K562 (cell line): ENCODE data around the gene IL12RB2.

ENCODE experiments used
- CEBPG ChIP-seq, 3 experiments: fragments of 200-800 bp in 1 of 3; sonication (Bioruptor generic) in 1 of 3; sonication (generic) in 1 of 3; formaldehyde crosslinking in 1 of 3; IDR thresholded peaks in 2 of 3; conservative IDR thresholded peaks in 1 of 3; 2 replicates each; pipeline versions ENCODE4 v1.6.1 to v1.8.0; 2016 to 2022; ENCODE audit warnings: missing compliant biosample characterization in 2 of 3, missing genetic modification characterization in 2 of 3, mild to moderate bottlenecking in 1 of 3, missing genetic modification reagents in 1 of 3
- CHCHD3 ChIP-seq: fragments of 250-450 bp; sonication (Bioruptor Pico); IDR thresholded peaks from 2 replicates; pipeline ENCODE4 v2.1.2; 2022; ENCODE audit warnings: mild to moderate bottlenecking
- CHD4 ChIP-seq: fragments of 200-600 bp; sonication (generic); IDR thresholded peaks from 3 replicates; pipeline ENCODE4 v1.6.1; 2012; ENCODE audit warnings: low read depth, mild to moderate bottlenecking, mixed read lengths, low read length, inconsistent platforms; ENCODE audit not compliant: insufficient read depth, insufficient replicate concordance, poor library complexity, severe bottlenecking
- NFYB ChIP-seq: IDR thresholded peaks from 2 replicates; pipeline ENCODE4 v1.6.1; 2011; ENCODE audit warnings: mild to moderate bottlenecking, moderate library complexity; ENCODE audit not compliant: insufficient read length; ENCODE audit errors: extremely low read depth
- PBX2 ChIP-seq, 2 experiments: IDR thresholded peaks in 1 of 2; conservative IDR thresholded peaks in 1 of 2; 2 replicates each; pipeline ENCODE4 v1.6.1; 2016; ENCODE audit warnings: low read depth in 2 of 2, mild to moderate bottlenecking in 1 of 2, missing compliant biosample characterization in 1 of 2, missing genetic modification characterization in 1 of 2, moderate library complexity in 1 of 2
- PKNOX1 ChIP-seq: fragments of 450-650 bp; IDR thresholded peaks from 2 replicates; pipeline ENCODE4 v1.6.1; 2016
- POLR2A ChIP-seq: fragments of 450-650 bp; conservative IDR thresholded peaks from 2 replicates; pipeline ENCODE4 v1.6.1; 2016
- SRSF3 ChIP-seq: fragments of 200-400 bp; formaldehyde crosslinking; IDR thresholded peaks from 2 replicates; pipeline ENCODE4 v1.6.1; 2016; ENCODE audit warnings: mild to moderate bottlenecking, low read length, moderate library complexity; ENCODE audit not compliant: insufficient read depth
- USF2 ChIP-seq: sonication (generic); formaldehyde crosslinking; IDR thresholded peaks from 2 replicates; pipeline ENCODE4 v1.5.0; 2020; ENCODE audit warnings: missing genetic modification reagents
- YY1 ChIP-seq, 3 experiments: IDR thresholded peaks; 2 replicates each; pipeline ENCODE4 v1.6.1; 2011; ENCODE audit warnings: low read length in 2 of 3, mild to moderate bottlenecking in 2 of 3, moderate library complexity in 2 of 3, borderline replicate concordance in 1 of 3, control low read depth in 1 of 3, low read depth in 1 of 3; ENCODE audit not compliant: insufficient read depth in 3 of 3, insufficient replicate concordance in 2 of 3, control insufficient read depth in 1 of 3, insufficient read length in 1 of 3; ENCODE audit errors: extremely low read depth in 1 of 3
- ZBTB8A ChIP-seq: fragments of 450-650 bp; IDR thresholded peaks from 2 replicates; pipeline ENCODE4 v1.6.1; 2018; ENCODE audit warnings: mild to moderate bottlenecking, moderate library complexity; ENCODE audit not compliant: partially characterized antibody
- ZNF707 ChIP-seq: fragments of 250-450 bp; sonication (Bioruptor Pico); conservative IDR thresholded peaks from 2 replicates; pipeline ENCODE4 v1.8.0; 2022; ENCODE audit warnings: inconsistent platforms, mild to moderate bottlenecking, moderate library complexity
- TF ChIP-seq, protein P1 (sequence below): IDR thresholded peaks from 3 replicates; pipeline ENCODE4 v1.6.1; 2011; ENCODE audit warnings: borderline replicate concordance, mild to moderate bottlenecking, moderate library complexity; ENCODE audit not compliant: insufficient read length; ENCODE audit errors: extremely low read depth

- TF ChIP-seq PKNOX1 (no peak), CHD4 (no peak), YY1 (IDR thresholded peaks at IDR 0.05; ENCODE audit: borderline replicate concordance in 1 of 3, control insufficient read depth in 1 of 3, extremely low read depth in 1 of 3, insufficient read depth in 3 of 3, insufficient read length in 1 of 3, insufficient replicate concordance in 2 of 3, low read depth in 1 of 3, low read length in 2 of 3) (no peak), USF2 (CRISPR knock-in tag) (no peak), SRSF3 (no peak), ZNF707 (CRISPR knock-in tag) (no peak), POLR2A (no peak), NFYB (no peak), ZBTB8A (no peak), CHCHD3 (CRISPR knock-in tag) (no peak), CEBPG (CRISPR knock-in tag; IDR thresholded peaks at IDR 0.05) (no peak), CEBPG (tag; conservative IDR thresholded peaks at IDR 0.05 in 1 of 2, IDR thresholded peaks at IDR 0.05 in 1 of 2) (no peak), PBX2 (CRISPR knock-in tag; IDR thresholded peaks at IDR 0.05; ENCODE audit: low read depth) (no peak), PBX2 (tag; conservative IDR thresholded peaks at IDR 0.05; ENCODE audit: low read depth) (no peak)
- TF ChIP-seq, protein P1, sequence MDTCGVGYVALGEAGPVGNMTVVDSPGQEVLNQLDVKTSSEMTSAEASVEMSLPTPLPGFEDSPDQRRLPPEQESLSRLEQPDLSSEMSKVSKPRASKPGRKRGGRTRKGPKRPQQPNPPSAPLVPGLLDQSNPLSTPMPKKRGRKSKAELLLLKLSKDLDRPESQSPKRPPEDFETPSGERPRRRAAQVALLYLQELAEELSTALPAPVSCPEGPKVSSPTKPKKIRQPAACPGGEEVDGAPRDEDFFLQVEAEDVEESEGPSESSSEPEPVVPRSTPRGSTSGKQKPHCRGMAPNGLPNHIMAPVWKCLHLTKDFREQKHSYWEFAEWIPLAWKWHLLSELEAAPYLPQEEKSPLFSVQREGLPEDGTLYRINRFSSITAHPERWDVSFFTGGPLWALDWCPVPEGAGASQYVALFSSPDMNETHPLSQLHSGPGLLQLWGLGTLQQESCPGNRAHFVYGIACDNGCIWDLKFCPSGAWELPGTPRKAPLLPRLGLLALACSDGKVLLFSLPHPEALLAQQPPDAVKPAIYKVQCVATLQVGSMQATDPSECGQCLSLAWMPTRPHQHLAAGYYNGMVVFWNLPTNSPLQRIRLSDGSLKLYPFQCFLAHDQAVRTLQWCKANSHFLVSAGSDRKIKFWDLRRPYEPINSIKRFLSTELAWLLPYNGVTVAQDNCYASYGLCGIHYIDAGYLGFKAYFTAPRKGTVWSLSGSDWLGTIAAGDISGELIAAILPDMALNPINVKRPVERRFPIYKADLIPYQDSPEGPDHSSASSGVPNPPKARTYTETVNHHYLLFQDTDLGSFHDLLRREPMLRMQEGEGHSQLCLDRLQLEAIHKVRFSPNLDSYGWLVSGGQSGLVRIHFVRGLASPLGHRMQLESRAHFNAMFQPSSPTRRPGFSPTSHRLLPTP: no peak
Observed at GRCh38 chr1:67324068-67324467, 16.4 kb downstream of the IL12RB2 start.
